ENCODE measurements around the gene SH3TC1.

The SH3TC1 gene

GRCh38 chr4:8165374-8165896 lies 33.7 kb upstream of the SH3TC1 start:
- no peaks in the 10 kb centered on the region for H3K4me1 ChIP-seq (ENCODE audit: insufficient read depth, low read length)
- peaks cover 18% of the 10 kb centered on the region for H3K27me3 ChIP-seq (ENCODE audit: insufficient read depth, low read length)
- no peak overlapping the region for H3K27ac ChIP-seq (ENCODE audit: low read length)
- H3K36me3 ChIP-seq (ENCODE audit: insufficient read depth, low read depth, low read length), result no peaks in the 10 kb centered on the region
- peaks cover 14% of the 10 kb centered on the region for H3K9me3 ChIP-seq (ENCODE audit: insufficient read depth, low read depth, low read length)
- no peak overlapping the region for H3K4me3 ChIP-seq (ENCODE audit: low read length)
- no peak overlapping the region for H3K9ac ChIP-seq (ENCODE audit: low read depth, low read length)

GRCh38 chr4:8167291-8167690 lies 31.8 kb upstream of the SH3TC1 start:
- no peaks in the 10 kb centered on the region for H3K4me1 ChIP-seq (ENCODE audit: insufficient read depth, low read length)
- H3K9me3 ChIP-seq (ENCODE audit: insufficient read depth, low read depth, low read length), result peaks cover 14% of the 10 kb centered on the region
- H3K27me3 ChIP-seq (ENCODE audit: insufficient read depth, low read length), result peaks cover 4% of the 10 kb centered on the region; the same call in 1 of the 2 replicates

GRCh38 chr4:8167815-8168214 lies 31.3 kb upstream of the SH3TC1 start:
- Histone ChIP-seq H3K27ac (ENCODE audit: low read length) (no peak overlapping the region), H3K9ac (ENCODE audit: low read depth, low read length) (no peak overlapping the region), H3K36me3 (ENCODE audit: insufficient read depth, low read depth, low read length) (no peaks in the 10 kb centered on the region), H3K9me3 (ENCODE audit: insufficient read depth, low read depth, low read length) (peaks cover 14% of the 10 kb centered on the region), H3K27me3 (ENCODE audit: insufficient read depth, low read length) (peaks cover 4% of the 10 kb centered on the region; the same call in 1 of the 2 replicates), H3K4me3 (ENCODE audit: low read length) (no peak overlapping the region), H3K4me1 (ENCODE audit: insufficient read depth, low read length) (no peaks in the 10 kb centered on the region)

More at GRCh38 chr4:8167291-8167690, 31.8 kb upstream of the SH3TC1 start:
- H3K36me3 ChIP-seq (ENCODE audit: insufficient read depth, low read depth, low read length), result no peaks in the 10 kb centered on the region
- H3K4me3 ChIP-seq (ENCODE audit: low read length), result no peak overlapping the region
- H3K9ac ChIP-seq (ENCODE audit: low read depth, low read length), result no peak overlapping the region
- H3K27ac ChIP-seq (ENCODE audit: low read length), result no peak overlapping the region

- no peak overlapping the region for H3K9ac ChIP-seq (ENCODE audit: low read depth, low read length)
- no peak overlapping the region for H3K4me3 ChIP-seq (ENCODE audit: low read length)
- H3K27me3 ChIP-seq (ENCODE audit: insufficient read depth, low read length), result peaks cover 4% of the 10 kb centered on the region; the same call in 1 of the 2 replicates
- H3K9me3 ChIP-seq (ENCODE audit: insufficient read depth, low read depth, low read length), result peaks cover 14% of the 10 kb centered on the region
- H3K4me1 ChIP-seq (ENCODE audit: insufficient read depth, low read length), result no peaks in the 10 kb centered on the region
- H3K27ac ChIP-seq (ENCODE audit: low read length), result no peak overlapping the region
- no peaks in the 10 kb centered on the region for H3K36me3 ChIP-seq (ENCODE audit: insufficient read depth, low read depth, low read length)
These were observed 30.9 kb upstream of the SH3TC1 start for GRCh38 chr4:8168232-8168631.

- Histone ChIP-seq H3K4me3 (ENCODE audit: low read length) (no peak overlapping the region), H3K4me1 (ENCODE audit: insufficient read depth, low read length) (no peaks in the 10 kb centered on the region), H3K27me3 (ENCODE audit: insufficient read depth, low read length) (peaks cover 4% of the 10 kb centered on the region; the same call in 1 of the 2 replicates), H3K9ac (ENCODE audit: low read depth, low read length) (no peak overlapping the region), H3K27ac (ENCODE audit: low read length) (no peak overlapping the region), H3K36me3 (ENCODE audit: insufficient read depth, low read depth, low read length) (no peaks in the 10 kb centered on the region), H3K9me3 (ENCODE audit: insufficient read depth, low read depth, low read length) (peaks cover 14% of the 10 kb centered on the region)
These were observed 30.1 kb upstream of the SH3TC1 start for GRCh38 chr4:8168832-8169598.

- Histone ChIP-seq H3K4me1 (ENCODE audit: insufficient read depth, low read length) (no peaks in the 10 kb centered on the region), H3K9me3 (ENCODE audit: insufficient read depth, low read depth, low read length) (peaks cover 14% of the 10 kb centered on the region), H3K27me3 (ENCODE audit: insufficient read depth, low read length) (no peaks in the 10 kb centered on the region), H3K9ac (ENCODE audit: low read depth, low read length) (no peak overlapping the region), H3K36me3 (ENCODE audit: insufficient read depth, low read depth, low read length) (no peaks in the 10 kb centered on the region), H3K27ac (ENCODE audit: low read length) (no peak overlapping the region), H3K4me3 (ENCODE audit: low read length) (no peak overlapping the region)
These were observed 29.3 kb upstream of the SH3TC1 start for GRCh38 chr4:8169763-8170162.

- H3K27me3 ChIP-seq (ENCODE audit: insufficient read depth, low read length), result no peaks in the 10 kb centered on the region
- H3K4me1 ChIP-seq (ENCODE audit: insufficient read depth, low read length), result no peaks in the 10 kb centered on the region
- H3K9me3 ChIP-seq (ENCODE audit: insufficient read depth, low read depth, low read length), result peaks cover 14% of the 10 kb centered on the region
- H3K4me3 ChIP-seq (ENCODE audit: low read length), result no peak overlapping the region
- H3K9ac ChIP-seq (ENCODE audit: low read depth, low read length), result no peak overlapping the region
- no peaks in the 10 kb centered on the region for H3K36me3 ChIP-seq (ENCODE audit: insufficient read depth, low read depth, low read length)
- H3K27ac ChIP-seq (ENCODE audit: low read length), result no peak overlapping the region
These were observed 28.7 kb upstream of the SH3TC1 start for GRCh38 chr4:8170341-8170740.

GRCh38 chr4:8171266-8171665 lies 27.8 kb upstream of the SH3TC1 start:
- H3K27ac ChIP-seq (ENCODE audit: low read length), result no peak overlapping the region
- no peak overlapping the region for H3K4me3 ChIP-seq (ENCODE audit: low read length)
- H3K9ac ChIP-seq (ENCODE audit: low read depth, low read length), result no peak overlapping the region
- H3K4me1 ChIP-seq (ENCODE audit: insufficient read depth, low read length), result no peaks in the 10 kb centered on the region
- H3K9me3 ChIP-seq (ENCODE audit: insufficient read depth, low read depth, low read length), result peaks cover 14% of the 10 kb centered on the region
- no peaks in the 10 kb centered on the region for H3K27me3 ChIP-seq (ENCODE audit: insufficient read depth, low read length)
- no peaks in the 10 kb centered on the region for H3K36me3 ChIP-seq (ENCODE audit: insufficient read depth, low read depth, low read length)

GRCh38 chr4:8171984-8172924 lies 26.8 kb upstream of the SH3TC1 start:
- no peak overlapping the region for H3K27ac ChIP-seq (ENCODE audit: low read length)
- no peaks in the 10 kb centered on the region for H3K4me1 ChIP-seq (ENCODE audit: insufficient read depth, low read length)
- peaks cover 14% of the 10 kb centered on the region for H3K9me3 ChIP-seq (ENCODE audit: insufficient read depth, low read depth, low read length)
- no peaks in the 10 kb centered on the region for H3K36me3 ChIP-seq (ENCODE audit: insufficient read depth, low read depth, low read length)
- no peak overlapping the region for H3K9ac ChIP-seq (ENCODE audit: low read depth, low read length)
- H3K27me3 ChIP-seq (ENCODE audit: insufficient read depth, low read length), result no peaks in the 10 kb centered on the region
- no peak overlapping the region for H3K4me3 ChIP-seq (ENCODE audit: low read length)

GRCh38 chr4:8173492-8174242 lies 25.4 kb upstream of the SH3TC1 start:
- Histone ChIP-seq H3K9ac (ENCODE audit: low read depth, low read length) (no peak overlapping the region), H3K36me3 (ENCODE audit: insufficient read depth, low read depth, low read length) (no peaks in the 10 kb centered on the region), H3K27ac (ENCODE audit: low read length) (no peak overlapping the region), H3K4me3 (ENCODE audit: low read length) (no peak overlapping the region), H3K4me1 (ENCODE audit: insufficient read depth, low read length) (no peaks in the 10 kb centered on the region), H3K27me3 (ENCODE audit: insufficient read depth, low read length) (no peaks in the 10 kb centered on the region), H3K9me3 (ENCODE audit: insufficient read depth, low read depth, low read length) (peaks cover 7% of the 10 kb centered on the region)

GRCh38 chr4:8174970-8175369 lies 24.1 kb upstream of the SH3TC1 start:
- H3K4me3 ChIP-seq (ENCODE audit: low read length), result no peak overlapping the region
- H3K27ac ChIP-seq (ENCODE audit: low read length), result no peak overlapping the region
- H3K9ac ChIP-seq (ENCODE audit: low read depth, low read length), result no peak overlapping the region
- no peaks in the 10 kb centered on the region for H3K4me1 ChIP-seq (ENCODE audit: insufficient read depth, low read length)
- H3K27me3 ChIP-seq (ENCODE audit: insufficient read depth, low read length), result no peaks in the 10 kb centered on the region
- no peaks in the 10 kb centered on the region for H3K36me3 ChIP-seq (ENCODE audit: insufficient read depth, low read depth, low read length)
- H3K9me3 ChIP-seq (ENCODE audit: insufficient read depth, low read depth, low read length), result no peaks in the 10 kb centered on the region

Measured in iPS-20b (cell line).